ENCODE data around the gene LZTFL1.

Gene LZTFL1

GRCh38 chr3:45793482-45794176 lies 48.3 kb downstream of the LZTFL1 start:
- DNase-seq (ENCODE audit: low spot score) = no peak
- TF ChIP-seq CTCF (IDR thresholded peaks at IDR 0.05; ENCODE audit: extremely low read depth, missing control alignments) = no peak

- no peak for DNase-seq (ENCODE audit: low spot score)
- TF ChIP-seq CTCF (IDR thresholded peaks at IDR 0.05; ENCODE audit: extremely low read depth, missing control alignments) = no peak
Measured at GRCh38 chr3:45792516-45793172, 49.3 kb downstream of the LZTFL1 start.

- no peak for DNase-seq (ENCODE audit: low spot score)
- TF ChIP-seq CTCF (IDR thresholded peaks at IDR 0.05; ENCODE audit: extremely low read depth, missing control alignments) = no peak
Measured at GRCh38 chr3:45792036-45792435, 49.9 kb downstream of the LZTFL1 start.

GRCh38 chr3:45790596-45790995 lies 51.3 kb downstream of the LZTFL1 start:
- no peak for TF ChIP-seq CTCF (IDR thresholded peaks at IDR 0.05; ENCODE audit: extremely low read depth, missing control alignments)
- no peak for DNase-seq (ENCODE audit: low spot score)

GRCh38 chr3:45789235-45789812 lies 52.6 kb downstream of the LZTFL1 start:
- DNase-seq (ENCODE audit: low spot score) = no peak
- TF ChIP-seq CTCF (IDR thresholded peaks at IDR 0.05; ENCODE audit: extremely low read depth, missing control alignments) = no peak

GRCh38 chr3:45787551-45787950 lies 54.4 kb downstream of the LZTFL1 start:
- DNase-seq (ENCODE audit: low spot score) = no peak
- TF ChIP-seq CTCF (IDR thresholded peaks at IDR 0.05; ENCODE audit: extremely low read depth, missing control alignments) = no peak

GRCh38 chr3:45786801-45787495 lies 55.0 kb downstream of the LZTFL1 start:
- DNase-seq (ENCODE audit: low spot score) = no peak

More at GRCh38 chr3:45786801-45787495, 55.0 kb downstream of the LZTFL1 start:
- TF ChIP-seq CTCF (IDR thresholded peaks at IDR 0.05; ENCODE audit: extremely low read depth, missing control alignments) = no peak

All from GM20000 (cell line).